ENCODE data around the gene EBLN2.

Gene EBLN2

DNA sequence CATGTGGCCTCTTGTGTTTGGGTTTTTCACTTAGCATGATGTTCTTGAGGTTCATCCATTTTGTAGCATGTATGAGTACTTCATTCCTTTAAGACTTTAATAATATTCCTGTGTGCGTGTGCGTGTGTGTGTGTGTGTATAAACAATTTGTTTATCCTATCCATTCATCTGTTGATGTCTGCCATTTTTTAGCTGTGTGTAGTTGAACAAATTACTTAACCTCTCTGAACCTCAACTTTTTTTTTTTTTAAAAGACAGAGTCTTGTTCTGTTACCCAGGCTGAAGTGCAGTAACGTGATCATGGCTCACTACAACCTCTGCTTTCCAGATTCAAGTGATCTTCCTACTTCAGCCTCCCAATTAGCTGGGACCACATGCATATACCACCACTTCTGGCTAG, 47.3 kb downstream of the EBLN2 start:
- no peak for DNase-seq

DNA sequence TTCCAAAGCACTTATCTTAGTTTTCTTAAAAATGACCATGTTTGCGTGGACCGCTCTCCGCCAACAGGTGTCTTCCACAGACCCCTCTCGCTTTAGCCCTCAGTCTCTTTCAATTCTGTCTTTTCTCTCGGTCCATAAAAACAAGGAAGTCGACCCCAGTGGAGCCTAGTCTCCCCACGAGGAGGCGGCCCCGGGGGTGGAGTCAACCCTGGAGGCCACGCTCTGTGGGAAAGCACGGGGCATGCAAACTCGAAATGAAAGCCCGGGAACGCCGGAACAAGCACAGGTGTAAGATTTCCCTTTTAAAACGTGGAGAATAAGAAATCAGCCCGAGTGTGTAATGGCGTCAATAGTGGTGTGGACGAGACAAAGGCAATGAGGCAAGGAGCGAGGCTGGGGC, 49.1 kb downstream of the EBLN2 start:
- DNase-seq: no peak

Data from activated T-cell treated with anti-CD3 and anti-CD28 coated beads, Interleukin-2, amount 50 U/mL, for 1 hour (primary cell).